Heart right ventricle (tissue), 16 donors: ENCODE measurements around the gene RPIA. TPM values are rescaled to one million over a fixed set of nuclear protein-coding genes. Genes with fewer than 3 reads are reported as not detected.

Source experiments
- ATAC-seq, 8 donors: fragments of 200-7000 bp; cut with Tn5 transposase; one replicate each; pipeline ENCODE4 v1.9.1; 2020; ENCODE audit warnings: mild to moderate bottlenecking in 8 of 8, moderate library complexity in 8 of 8, moderate number of reproducible peaks in 1 of 8
- DNase-seq, 2 donors: peaks; one replicate each; pipeline ENCODE4 v3.0.0-alpha.2; 2020
- H3K27ac ChIP-seq, 10 donors: fragments of 200-600 bp; sonication (generic) in 2 of 10; one replicate each; pipeline versions ENCODE4 v1.5.0 to v1.8.0; 2020 to 2022; ENCODE audit warnings: mild to moderate bottlenecking in 3 of 10
- H3K27me3 ChIP-seq, 7 donors: fragments of 200-600 bp; one replicate each; pipeline ENCODE4 v1.8.0; 2021 to 2022; ENCODE audit warnings: mild to moderate bottlenecking in 2 of 7
- H3K36me3 ChIP-seq, 9 donors: fragments of 200-600 bp; sonication (generic) in 1 of 9; one replicate each; pipeline versions ENCODE4 v1.5.0 to v1.8.0; 2020 to 2022; ENCODE audit warnings: mild to moderate bottlenecking in 2 of 9
- H3K4me1 ChIP-seq, 9 donors: fragments of 200-600 bp; sonication (generic) in 1 of 9; one replicate each; pipeline versions ENCODE4 v1.5.0 to v1.8.0; 2020 to 2022; ENCODE audit warnings: mild to moderate bottlenecking in 4 of 9
- H3K4me3 ChIP-seq, 10 donors: fragments of 200-600 bp; sonication (generic) in 2 of 10; one replicate each; pipeline versions ENCODE4 v1.5.0 to v1.8.0; 2020 to 2022; ENCODE audit warnings: mild to moderate bottlenecking in 7 of 10, moderate library complexity in 2 of 10
- H3K9me3 ChIP-seq, 11 donors: fragments of 200-600 bp in 10 of 11; sonication (generic) in 2 of 11; one replicate each; pipeline versions ENCODE4 v1.5.0 to v1.8.0; 2013 to 2022; ENCODE audit warnings: mild to moderate bottlenecking in 2 of 11, control low read depth in 1 of 11, moderate library complexity in 1 of 11
- CTCF ChIP-seq, 9 donors: fragments of 200-600 bp; sonication (generic) in 2 of 9; IDR thresholded peaks; one replicate each; pipeline versions ENCODE4 v1.5.0 to v1.8.0; 2021 to 2022; ENCODE audit warnings: antibody characterized with exemption in 9 of 9, mild to moderate bottlenecking in 5 of 9, moderate library complexity in 1 of 9
- WGBS, 2 donors: extraction: QIAGEN DNeasy Blood & Tissue Kit; methylation state at CpG; one replicate each; pipeline ENCODE4 v1.1.7; 2013; ENCODE audit warnings: inconsistent platforms in 1 of 2; 5-methylcytosine and 5-hydroxymethylcytosine counted together
- intact Hi-C, 10 donors: fragments of 100-400 bp; cut with DNase I; formaldehyde crosslinking; loops; one replicate each; pipeline versions ENCODE4 v1.11.1 to v1.14.2; 2022
- polyA plus RNA-seq, 2 donors: library from polyadenylated mRNA; stranded (reverse); fragments of 200-250 nt; gene quantifications; one replicate each; pipeline ENCODE4 v1.2.3, GENCODE V29; 2013
- total RNA-seq, 10 donors: library from RNA; stranded (reverse); fragmentation: NEBNext Ultra II Directional in 3 of 10; extraction: Animal tissue kit (Norgen Biotek cat#: 25700) in 3 of 10; gene quantifications; one replicate each; pipeline versions ENCODE4 v1.2.1 to v1.2.4, GENCODE V29; 2021 to 2023
- donor health status: Arrhythmogenic right ventricular cardiomyopathy.
- donor health status: ischemic (EF 13 %, LVEDD 7.1; RV severe dilation, severe dysfunction).
- donor health status: healthy with polysubstance abuse.
- donor health status: DM: no; HTN: yes; CAD: no.
- donor health status: DM: no; HTN: no; CAD: no.
- donor health status: ischemic (EF 25% LVEDD 6.9; RV normal size, moderate dysfunction).
- donor health status: ischemic (EF 25% LVEDD 5.7; RV mildly dilated, moderate dysfunction).
- donor health status: healthy.
- donor health status: DM: yes; HTN: yes; CAD: no.
- donor health status: Ischemic cardiomyopathy.
- donor health status: ischemic (EF 35%, LVEDD 5.7; RV mildly dilated, moderate dysfunction).
- donor health status: nonischemic (EF 11% LVEDD 7.7; RV severe dilation, severe dysfunction).
- donor health status: DM: yes; HTN: yes; CAD: no.
- donor health status: PGD.
- donor health status: ischemic (EF 29% LVEDD 5.4; RV normal size, mild dysfunction).
- donor health status: nonischemic (EF 23%, LVEDD 6.1; RV moderate dilation, normal function).

Gene RPIA
- total and polyA plus RNA-seq, 12 donors: 9.1 to 18.7 (median 13.5) TPM

- no peak overlapping the region for H3K4me3 ChIP-seq
- peaks cover 0 to 6% (median 0%) of the 10 kb centered on the region in 9 donors for H3K4me1 ChIP-seq
- no peaks in the 10 kb centered on the region for H3K9me3 ChIP-seq
- no peaks in the 10 kb centered on the region for H3K36me3 ChIP-seq
- DNase-seq: no peak
- H3K27me3 ChIP-seq: no peaks in the 10 kb centered on the region
- TF ChIP-seq CTCF (IDR thresholded peaks at IDR 0.05): no peak
- WGBS, 2 donors: 75 to 83% methylated on average over 1 of the region's 1 CpG
- intact Hi-C loops: loop anchor here in 2 of 10 donors (5.0 to 10.0 kb wide), 2 partner anchors 41 to 319 kb away; no protein-coding TSS in a partner anchor
- no peak overlapping the region for H3K27ac ChIP-seq
- ATAC-seq: no peak
Observed at GRCh38 chr2:88673363-88673762, 18.1 kb upstream of the RPIA start.

GRCh38 chr2:88680266-88680902 lies 11.1 kb upstream of the RPIA start:
- WGBS, 2 donors: 89 to 90% methylated on average over 7 of the region's 7 CpGs
- ATAC-seq: no peak
- no peak for TF ChIP-seq CTCF (IDR thresholded peaks at IDR 0.05)

GRCh38 chr2:88680916-88681315 lies 10.6 kb upstream of the RPIA start:
- no peak overlapping the region for H3K4me3 ChIP-seq
- peaks cover 0 to 15% (median 0%) of the 10 kb centered on the region in 9 donors for H3K4me1 ChIP-seq
- intact Hi-C loops: no loop called here
- no peak overlapping the region for H3K27ac ChIP-seq
- TF ChIP-seq CTCF (IDR thresholded peaks at IDR 0.05): no peak
- H3K27me3 ChIP-seq: no peaks in the 10 kb centered on the region
- H3K9me3 ChIP-seq: peaks cover 0 to 24% (median 5%) of the 10 kb centered on the region in 11 donors
- WGBS, 2 donors: 87 to 88% methylated on average over 2 of the region's 2 CpGs
- ATAC-seq (no peak), DNase-seq (no peak)
- no peaks in the 10 kb centered on the region for H3K36me3 ChIP-seq

More at GRCh38 chr2:88680266-88680902, 11.1 kb upstream of the RPIA start:
- peaks cover 0 to 24% (median 5%) of the 10 kb centered on the region in 11 donors for H3K9me3 ChIP-seq
- no peak overlapping the region for H3K4me3 ChIP-seq
- no peak overlapping the region for H3K27ac ChIP-seq
- no peaks in the 10 kb centered on the region for H3K36me3 ChIP-seq
- no peaks in the 10 kb centered on the region for H3K27me3 ChIP-seq
- intact Hi-C loops: no loop called here
- no peak for DNase-seq
- H3K4me1 ChIP-seq: peaks cover 0 to 15% (median 0%) of the 10 kb centered on the region in 9 donors

- TF ChIP-seq CTCF (IDR thresholded peaks at IDR 0.05): no peak
- peaks cover 0 to 15% (median 0%) of the 10 kb centered on the region in 9 donors for H3K4me1 ChIP-seq
- intact Hi-C loops: no loop called here
- no peaks in the 10 kb centered on the region for H3K36me3 ChIP-seq
- peaks cover 0 to 24% (median 5%) of the 10 kb centered on the region in 11 donors for H3K9me3 ChIP-seq
- no peak overlapping the region for H3K4me3 ChIP-seq
- 42 to 46% methylated on average over 2 of the region's 2 CpGs for WGBS, 2 donors
- no peaks in the 10 kb centered on the region for H3K27me3 ChIP-seq
- no peak for ATAC-seq
- no peak overlapping the region for H3K27ac ChIP-seq
- DNase-seq: no peak
Observed at GRCh38 chr2:88683160-88684021, 8.1 kb upstream of the RPIA start.
